Neutrophil (primary cell): Measurements from ENCODE around the gene PLXNA1.

Source experiments
- H3K27ac ChIP-seq: fragments of 200-600 bp; sonication (generic); 2 replicates; pipeline ENCODE4 v1.5.1; 2016; ENCODE audit warnings: mild to moderate bottlenecking, moderate library complexity
- H3K27me3 ChIP-seq: fragments of 200-600 bp; sonication (generic); 2 replicates; pipeline ENCODE4 v1.6.0; 2016; ENCODE audit warnings: mild to moderate bottlenecking
- H3K36me3 ChIP-seq: fragments of 200-600 bp; sonication (generic); 2 replicates; pipeline ENCODE4 v1.5.1; 2017
- H3K4me1 ChIP-seq, 2 experiments: fragments of 200-600 bp in 1 of 2; sonication (generic) in 1 of 2; 1 replicate in 1 of 2; 2 replicates in 1 of 2; pipeline versions ENCODE4 v1.5.1 to v1.6.1; 2013 to 2016; ENCODE audit warnings: low read depth in 1 of 2, low read length in 1 of 2, mild to moderate bottlenecking in 1 of 2, moderate library complexity in 1 of 2; ENCODE audit not compliant: control insufficient read depth in 1 of 2, insufficient read depth in 1 of 2
- H3K4me3 ChIP-seq, 2 experiments: fragments of 200-600 bp in 1 of 2; sonication (generic) in 1 of 2; 1 replicate in 1 of 2; 2 replicates in 1 of 2; pipeline ENCODE4 v1.5.1; 2013 to 2016; ENCODE audit warnings: low read depth in 1 of 2, low read length in 1 of 2, mild to moderate bottlenecking in 1 of 2, moderate library complexity in 1 of 2
- H3K9me3 ChIP-seq: fragments of 200-600 bp; sonication (generic); 2 replicates; pipeline ENCODE4 v1.5.1; 2016
- TF ChIP-seq, protein P1 (sequence below): fragments of 200-600 bp; sonication (generic); IDR thresholded peaks from 2 replicates; pipeline ENCODE4 v1.5.1; 2016; ENCODE audit warnings: antibody characterized with exemption

PLXNA1 gene

GRCh38 chr3:126987129-126987528 lies 4.2 kb downstream of the PLXNA1 start:
- peaks cover 12 to 15% of the 10 kb centered on the region in 2 experiments for H3K4me1 ChIP-seq

DNA sequence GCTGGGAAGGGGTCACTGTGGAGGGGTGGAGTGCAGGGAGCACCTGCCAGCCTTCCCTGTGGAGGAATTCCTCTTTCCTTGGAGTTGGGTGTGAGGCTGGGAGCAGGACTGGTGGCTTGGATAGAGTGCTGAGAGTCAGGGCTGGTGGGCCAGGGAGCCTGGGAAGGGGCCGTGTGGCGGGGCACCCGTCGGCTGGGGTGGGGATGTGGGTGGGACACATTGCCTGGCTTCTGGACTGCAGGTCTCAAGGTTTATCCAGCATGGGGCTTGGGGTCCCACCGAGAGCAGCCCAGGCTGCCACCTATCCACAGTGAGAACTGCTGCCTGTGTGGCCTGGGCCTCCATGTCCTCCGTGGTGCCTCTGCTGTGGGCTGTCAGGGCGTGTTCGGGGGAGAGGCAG lies 4.7 kb downstream of the PLXNA1 start:
- Histone ChIP-seq H3K27ac (no peak overlapping the region), H3K36me3 (no peaks in the 10 kb centered on the region), H3K4me3 (no peak overlapping the region), H3K4me1 (peaks cover 7 to 10% of the 10 kb centered on the region in 2 experiments), H3K27me3 (peaks cover 43% of the 10 kb centered on the region), H3K9me3 (no peaks in the 10 kb centered on the region)
- TF ChIP-seq, protein P1, sequence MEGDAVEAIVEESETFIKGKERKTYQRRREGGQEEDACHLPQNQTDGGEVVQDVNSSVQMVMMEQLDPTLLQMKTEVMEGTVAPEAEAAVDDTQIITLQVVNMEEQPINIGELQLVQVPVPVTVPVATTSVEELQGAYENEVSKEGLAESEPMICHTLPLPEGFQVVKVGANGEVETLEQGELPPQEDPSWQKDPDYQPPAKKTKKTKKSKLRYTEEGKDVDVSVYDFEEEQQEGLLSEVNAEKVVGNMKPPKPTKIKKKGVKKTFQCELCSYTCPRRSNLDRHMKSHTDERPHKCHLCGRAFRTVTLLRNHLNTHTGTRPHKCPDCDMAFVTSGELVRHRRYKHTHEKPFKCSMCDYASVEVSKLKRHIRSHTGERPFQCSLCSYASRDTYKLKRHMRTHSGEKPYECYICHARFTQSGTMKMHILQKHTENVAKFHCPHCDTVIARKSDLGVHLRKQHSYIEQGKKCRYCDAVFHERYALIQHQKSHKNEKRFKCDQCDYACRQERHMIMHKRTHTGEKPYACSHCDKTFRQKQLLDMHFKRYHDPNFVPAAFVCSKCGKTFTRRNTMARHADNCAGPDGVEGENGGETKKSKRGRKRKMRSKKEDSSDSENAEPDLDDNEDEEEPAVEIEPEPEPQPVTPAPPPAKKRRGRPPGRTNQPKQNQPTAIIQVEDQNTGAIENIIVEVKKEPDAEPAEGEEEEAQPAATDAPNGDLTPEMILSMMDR, result no peak

More at GRCh38 chr3:126987129-126987528, 4.2 kb downstream of the PLXNA1 start:
- Histone ChIP-seq H3K27ac (no peak overlapping the region), H3K9me3 (no peaks in the 10 kb centered on the region), H3K27me3 (peaks cover 48% of the 10 kb centered on the region), H3K36me3 (no peaks in the 10 kb centered on the region), H3K4me3 (no peak overlapping the region)
- TF ChIP-seq, protein P1, result no peak

GRCh38 chr3:126988451-126989021 lies 5.6 kb downstream of the PLXNA1 start:
- H3K27ac ChIP-seq, result no peak overlapping the region
- TF ChIP-seq, protein P1, result no peak
- no peak overlapping the region for H3K4me3 ChIP-seq
- H3K9me3 ChIP-seq, result no peaks in the 10 kb centered on the region
- H3K27me3 ChIP-seq, result peaks cover 40% of the 10 kb centered on the region
- H3K4me1 ChIP-seq, result peaks cover 5 to 8% of the 10 kb centered on the region in 2 experiments
- no peaks in the 10 kb centered on the region for H3K36me3 ChIP-seq

- no peaks in the 10 kb centered on the region for H3K4me1 ChIP-seq
- H3K4me3 ChIP-seq, result no peak overlapping the region
- TF ChIP-seq, protein P1, result no peak
- no peaks in the 10 kb centered on the region for H3K36me3 ChIP-seq
- H3K27me3 ChIP-seq, result peaks cover 31% of the 10 kb centered on the region
- no peak overlapping the region for H3K27ac ChIP-seq
- H3K9me3 ChIP-seq, result no peaks in the 10 kb centered on the region
Observed at GRCh38 chr3:126989316-126990023, 6.6 kb downstream of the PLXNA1 start.

DNA sequence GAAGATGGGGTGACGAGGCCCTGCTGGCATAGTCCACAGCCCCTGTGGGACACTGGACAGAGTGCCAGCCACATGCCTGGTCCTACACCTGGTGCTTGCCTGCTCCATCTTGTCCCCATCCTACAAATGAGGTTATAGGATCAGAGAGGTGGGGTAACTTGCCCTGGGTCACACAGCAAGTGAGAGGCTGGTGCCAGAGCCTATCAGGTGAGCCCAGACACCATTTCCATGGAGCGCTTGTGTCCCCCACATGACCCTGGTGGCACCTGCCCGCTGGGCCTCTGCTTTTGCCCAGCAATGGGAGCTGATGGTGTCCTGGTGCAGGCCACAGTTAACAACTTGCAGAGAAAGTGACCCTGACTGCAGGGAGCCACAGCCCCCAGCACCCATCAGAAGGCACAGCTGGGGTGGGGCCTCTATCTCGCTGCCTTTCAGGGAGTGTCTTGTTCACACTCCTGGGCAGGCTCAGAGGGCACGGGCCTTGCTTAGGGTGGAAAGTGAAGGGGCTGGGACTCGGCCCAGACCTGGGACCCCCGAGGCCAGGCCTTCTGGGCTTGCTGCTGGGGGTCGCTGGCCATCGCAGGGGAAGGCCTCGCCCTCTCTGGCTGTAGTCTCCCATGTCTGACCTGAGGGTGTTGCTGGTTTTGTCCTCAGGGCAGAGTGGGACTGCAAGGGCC lies 7.2 kb downstream of the PLXNA1 start:
- peaks cover 24% of the 10 kb centered on the region for H3K27me3 ChIP-seq
- no peaks in the 10 kb centered on the region for H3K4me1 ChIP-seq
- no peak overlapping the region for H3K4me3 ChIP-seq
- TF ChIP-seq, protein P1, result no peak
- H3K36me3 ChIP-seq, result no peaks in the 10 kb centered on the region
- no peaks in the 10 kb centered on the region for H3K9me3 ChIP-seq
- H3K27ac ChIP-seq, result no peak overlapping the region
